Kidney epithelial cell (primary cell): ENCODE data around the gene COPZ1. TPM values are rescaled to one million over a fixed set of nuclear protein-coding genes. Genes with fewer than 3 reads are reported as not detected.

Experiments used
- DNase-seq: peaks from one replicate; pipeline ENCODE4 v3.0.0-alpha.2; 2010; ENCODE audit warnings: low read depth
- H3K27me3 ChIP-seq: 2 replicates; pipeline ENCODE4 v1.6.0; 2011; ENCODE audit warnings: low read length; ENCODE audit not compliant: control insufficient read depth, insufficient read depth
- H3K36me3 ChIP-seq: 2 replicates; pipeline ENCODE4 v1.5.1; 2011; ENCODE audit warnings: low read length; ENCODE audit not compliant: control insufficient read depth, insufficient read depth
- H3K4me3 ChIP-seq: 2 replicates; pipeline ENCODE4 v1.5.1; 2011; ENCODE audit warnings: low read depth, mild to moderate bottlenecking, control low read depth, low read length
- CTCF ChIP-seq: IDR thresholded peaks from 2 replicates; pipeline ENCODE4 v1.5.1; 2011; ENCODE audit warnings: mild to moderate bottlenecking, moderate library complexity, low read length, control low read depth, inconsistent platforms; ENCODE audit not compliant: insufficient read depth, poor library complexity, severe bottlenecking
- total RNA-seq: library from RNA; depleted of rRNA; stranded (reverse); fragments of >200 nt; gene quantifications from 2 replicates; pipeline ENCODE4 v1.2.3, GENCODE V29; 2015

The COPZ1 gene
- total RNA-seq, 1 donor from 2014 or later, result 157 TPM

GRCh38 chr12:54286042-54287030 is 38.6 kb upstream of the COPZ1 start:
- no peak for DNase-seq
- no peak for TF ChIP-seq CTCF
- no peaks in the 10 kb centered on the region for H3K27me3 ChIP-seq
- H3K4me3 ChIP-seq, result no peak overlapping the region
- H3K36me3 ChIP-seq, result peaks cover 7% of the 10 kb centered on the region

DNA sequence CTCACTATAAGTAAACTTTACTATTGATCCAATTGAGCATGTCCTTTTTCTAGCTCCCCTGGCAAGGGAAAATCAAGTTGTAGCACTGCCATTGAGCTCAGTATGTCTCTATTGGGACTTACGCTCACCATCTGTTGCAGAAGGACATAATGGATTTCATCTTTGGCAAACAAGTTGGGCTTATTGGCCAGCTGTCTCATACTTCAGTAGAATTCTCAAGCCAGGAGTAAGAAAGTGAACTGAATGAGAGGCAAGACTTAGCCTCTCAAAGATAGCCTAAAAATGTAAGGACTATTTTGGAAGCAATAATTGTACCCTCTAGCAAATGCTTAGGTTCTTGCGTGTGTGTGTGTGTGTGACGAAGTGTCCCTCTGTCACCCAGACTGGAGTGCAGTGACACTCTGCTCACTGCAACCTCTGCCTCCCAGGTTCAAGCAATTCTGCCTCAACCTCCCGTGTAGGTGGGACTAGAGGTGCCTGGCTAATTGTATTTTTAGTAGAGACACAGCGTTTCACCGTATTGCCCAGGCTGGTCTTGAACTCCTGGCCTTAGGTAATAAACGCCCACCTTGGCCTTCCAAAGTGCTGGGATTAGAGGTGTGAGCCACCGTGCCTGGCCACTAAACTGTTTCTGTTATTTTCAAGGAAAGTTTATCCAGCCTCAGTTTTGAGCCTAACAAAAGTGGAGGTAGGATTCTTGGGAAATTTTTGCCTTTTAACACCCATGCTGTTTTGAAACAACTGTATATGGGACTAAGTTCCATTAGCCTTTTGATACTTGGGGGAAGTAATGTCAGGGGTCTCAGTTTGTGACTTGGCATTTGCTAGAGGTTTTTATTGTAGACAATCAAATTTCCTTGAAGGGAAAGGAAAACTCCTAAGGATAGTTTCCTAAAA is 37.4 kb upstream of the COPZ1 start:
- Histone ChIP-seq H3K36me3 (peaks cover 7% of the 10 kb centered on the region), H3K27me3 (no peaks in the 10 kb centered on the region), H3K4me3 (no peak overlapping the region)
- no peak for TF ChIP-seq CTCF
- no peak for DNase-seq

DNA sequence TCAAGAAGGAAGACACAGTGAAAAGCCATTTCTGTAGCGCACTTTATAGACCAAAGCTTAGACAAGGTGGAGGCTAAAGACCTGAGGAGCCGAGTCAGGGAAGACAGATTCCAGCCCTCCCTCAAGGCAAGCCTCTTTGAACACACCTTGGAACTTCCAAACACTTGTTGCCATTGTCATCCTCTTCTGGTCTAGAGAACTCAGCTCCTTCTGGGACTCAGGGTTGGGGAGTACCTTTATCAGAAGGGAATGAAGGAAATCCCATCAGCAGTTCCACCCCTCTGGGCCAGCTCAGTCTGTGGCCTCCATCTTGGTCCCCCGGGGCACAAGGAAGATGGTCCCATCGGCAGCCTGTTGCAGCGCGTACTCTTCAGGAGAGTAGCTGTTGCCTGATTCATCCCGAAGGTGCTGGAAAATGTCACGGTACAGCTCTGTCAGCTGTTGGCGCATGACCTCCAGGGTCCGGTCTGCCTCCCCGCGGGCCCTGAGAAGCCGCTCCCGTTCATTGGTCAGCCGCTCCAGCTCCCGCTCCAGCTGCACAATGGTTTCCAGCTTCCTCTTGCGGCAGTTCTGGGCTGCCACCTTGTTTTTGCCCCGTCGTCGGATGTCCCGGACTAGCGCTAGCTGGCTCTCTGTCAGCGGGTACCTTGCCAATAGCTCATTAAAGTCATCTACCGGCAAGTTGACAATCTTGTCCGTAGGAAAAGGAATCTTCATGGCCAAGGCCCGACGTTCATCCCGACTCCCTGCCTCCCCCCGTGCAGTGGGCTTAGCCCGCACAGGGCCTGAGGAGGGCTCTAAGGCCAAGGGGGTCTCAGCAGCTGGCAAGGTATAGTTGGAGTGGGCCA is 32.6 kb upstream of the COPZ1 start:
- DNase-seq, result no peak
- Histone ChIP-seq H3K27me3 (no peaks in the 10 kb centered on the region), H3K36me3 (peaks cover 2% of the 10 kb centered on the region), H3K4me3 (no peak overlapping the region)
- TF ChIP-seq CTCF, result no peak

DNA sequence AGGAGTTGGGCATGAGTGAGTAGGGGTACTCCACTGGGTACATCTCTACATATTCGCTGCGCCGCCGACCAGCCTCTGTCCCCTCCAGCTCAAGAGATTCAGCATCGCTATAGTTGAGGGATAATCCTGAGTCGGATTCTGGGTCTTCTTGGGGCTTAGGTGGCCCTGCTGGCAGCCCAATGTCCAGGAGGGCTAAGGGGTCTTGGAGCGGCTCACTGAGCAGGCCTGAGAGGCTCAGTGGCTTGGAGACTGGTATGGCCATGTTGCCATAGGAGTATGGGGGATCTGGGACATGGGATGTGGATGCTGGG is 32.0 kb upstream of the COPZ1 start:
- TF ChIP-seq CTCF, result no peak
- no peak for DNase-seq
- Histone ChIP-seq H3K4me3 (no peak overlapping the region), H3K27me3 (no peaks in the 10 kb centered on the region), H3K36me3 (no peaks in the 10 kb centered on the region)

- Histone ChIP-seq H3K27me3 (no peaks in the 10 kb centered on the region), H3K36me3 (no peaks in the 10 kb centered on the region), H3K4me3 (no peak overlapping the region)
- peak; percentile 72 for TF ChIP-seq CTCF
- no peak for DNase-seq
Measured at GRCh38 chr12:54294152-54294952, 30.6 kb upstream of the COPZ1 start.
